Loucy (cell line): Measurements from ENCODE around the gene CPLANE1.

Source experiments
- EZH2phosphoT487 ChIP-seq: fragments of 200-600 bp; IDR thresholded peaks from 2 replicates; pipeline ENCODE4 v1.6.1; 2018; ENCODE audit warnings: antibody characterized with exemption, mild to moderate bottlenecking, moderate library complexity, borderline replicate concordance
- TF ChIP-seq, protein P1 (sequence below): fragments of 200-600 bp; sonication (generic); conservative IDR thresholded peaks from 2 replicates; pipeline ENCODE4 v1.5.1; 2014; ENCODE audit warnings: mild to moderate bottlenecking, antibody characterized with exemption, low read length

DNA sequence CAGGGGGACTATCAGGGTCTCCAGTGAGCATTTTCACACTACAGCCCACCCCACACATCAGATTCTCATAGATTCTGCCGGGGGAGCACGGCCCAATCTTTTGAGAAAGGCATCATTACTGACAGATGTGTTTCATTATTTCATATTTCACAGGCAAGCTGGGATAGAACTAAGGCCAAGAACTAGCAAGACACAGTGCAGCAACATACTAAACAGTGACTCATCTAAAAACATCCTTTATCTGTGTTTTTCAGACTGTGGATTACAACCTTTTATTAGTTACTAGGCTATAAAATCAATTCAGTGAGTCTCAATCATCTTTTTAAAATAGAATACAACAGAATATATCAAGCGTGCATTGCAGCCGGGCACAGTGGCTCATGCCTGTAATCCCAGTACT lies 59.8 kb downstream of the CPLANE1 start:
- TF ChIP-seq, protein P1, sequence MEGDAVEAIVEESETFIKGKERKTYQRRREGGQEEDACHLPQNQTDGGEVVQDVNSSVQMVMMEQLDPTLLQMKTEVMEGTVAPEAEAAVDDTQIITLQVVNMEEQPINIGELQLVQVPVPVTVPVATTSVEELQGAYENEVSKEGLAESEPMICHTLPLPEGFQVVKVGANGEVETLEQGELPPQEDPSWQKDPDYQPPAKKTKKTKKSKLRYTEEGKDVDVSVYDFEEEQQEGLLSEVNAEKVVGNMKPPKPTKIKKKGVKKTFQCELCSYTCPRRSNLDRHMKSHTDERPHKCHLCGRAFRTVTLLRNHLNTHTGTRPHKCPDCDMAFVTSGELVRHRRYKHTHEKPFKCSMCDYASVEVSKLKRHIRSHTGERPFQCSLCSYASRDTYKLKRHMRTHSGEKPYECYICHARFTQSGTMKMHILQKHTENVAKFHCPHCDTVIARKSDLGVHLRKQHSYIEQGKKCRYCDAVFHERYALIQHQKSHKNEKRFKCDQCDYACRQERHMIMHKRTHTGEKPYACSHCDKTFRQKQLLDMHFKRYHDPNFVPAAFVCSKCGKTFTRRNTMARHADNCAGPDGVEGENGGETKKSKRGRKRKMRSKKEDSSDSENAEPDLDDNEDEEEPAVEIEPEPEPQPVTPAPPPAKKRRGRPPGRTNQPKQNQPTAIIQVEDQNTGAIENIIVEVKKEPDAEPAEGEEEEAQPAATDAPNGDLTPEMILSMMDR: no peak
- no peak for TF ChIP-seq EZH2phosphoT487
